Osteocyte (in vitro differentiated cells): ENCODE data around the gene SRGAP1. TPM values are rescaled to one million over a fixed set of nuclear protein-coding genes. Genes with fewer than 3 reads are reported as not detected.

Source experiments
- DNase-seq: peaks from one replicate; pipeline ENCODE4 v3.0.0; 2021; ENCODE audit warnings: mixed read lengths; ENCODE audit not compliant: unreplicated experiment; ENCODE audit errors: extremely low spot score
- H3K27ac Mint-ChIP-seq: one replicate; pipeline ENCODE4 v1.8.0; 2021; ENCODE audit warnings: mild to moderate bottlenecking, mixed read lengths; ENCODE audit not compliant: unreplicated experiment
- H3K27me3 Mint-ChIP-seq: one replicate; pipeline ENCODE4 v1.8.0; 2021; ENCODE audit warnings: mixed read lengths; ENCODE audit not compliant: unreplicated experiment
- H3K36me3 Mint-ChIP-seq: one replicate; pipeline ENCODE4 v1.8.0; 2021; ENCODE audit warnings: mixed read lengths; ENCODE audit not compliant: unreplicated experiment
- H3K4me1 Mint-ChIP-seq: one replicate; pipeline ENCODE4 v1.8.0; 2021; ENCODE audit warnings: mixed read lengths; ENCODE audit not compliant: unreplicated experiment
- H3K4me3 Mint-ChIP-seq: one replicate; pipeline ENCODE4 v1.8.0; 2021; ENCODE audit warnings: mild to moderate bottlenecking, moderate library complexity, mixed read lengths; ENCODE audit not compliant: unreplicated experiment
- H3K9me3 Mint-ChIP-seq: one replicate; pipeline ENCODE4 v1.8.0; 2021; ENCODE audit warnings: mixed read lengths; ENCODE audit not compliant: unreplicated experiment
- total RNA-seq: library from RNA; stranded (reverse); gene quantifications from 2 replicates; pipeline ENCODE4 v1.2.1, GENCODE V29; 2021
- TF ChIP-seq, protein P1 (sequence below): fragments of 200-600 bp; sonication (generic); IDR thresholded peaks from 2 replicates; pipeline ENCODE4 v1.5.0; 2021; ENCODE audit warnings: antibody characterized with exemption, mild to moderate bottlenecking, moderate library complexity

SRGAP1 gene
- total RNA-seq, 1 donor from 2014 or later = 11.0 TPM

DNA sequence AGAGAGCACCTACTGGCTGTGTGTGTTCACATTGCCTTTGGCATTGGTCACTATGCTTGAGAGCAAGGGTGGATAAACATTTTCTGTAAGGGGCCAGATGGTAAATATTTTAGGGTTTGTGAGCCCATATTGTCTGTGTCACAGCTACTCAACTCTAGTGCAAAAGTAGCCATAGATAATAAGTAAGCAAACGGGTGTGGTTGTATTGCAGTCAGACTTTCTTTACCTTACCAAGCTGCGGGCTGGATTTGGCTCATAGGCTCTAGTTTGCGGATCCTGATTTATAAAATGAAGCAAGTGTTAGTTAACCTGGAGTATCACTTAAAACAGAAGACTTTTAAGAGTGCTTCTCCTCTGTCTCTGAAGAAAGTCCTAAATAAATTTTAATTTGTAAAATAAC lies 208.6 kb downstream of the SRGAP1 start:
- H3K27ac Mint-ChIP-seq = no peak overlapping the region
- no peaks in the 10 kb centered on the region for H3K4me1 Mint-ChIP-seq
- H3K27me3 Mint-ChIP-seq = no peaks in the 10 kb centered on the region
- no peak for DNase-seq
- H3K4me3 Mint-ChIP-seq = no peak overlapping the region
- peaks cover 31% of the 10 kb centered on the region for H3K36me3 Mint-ChIP-seq
- TF ChIP-seq, protein P1, sequence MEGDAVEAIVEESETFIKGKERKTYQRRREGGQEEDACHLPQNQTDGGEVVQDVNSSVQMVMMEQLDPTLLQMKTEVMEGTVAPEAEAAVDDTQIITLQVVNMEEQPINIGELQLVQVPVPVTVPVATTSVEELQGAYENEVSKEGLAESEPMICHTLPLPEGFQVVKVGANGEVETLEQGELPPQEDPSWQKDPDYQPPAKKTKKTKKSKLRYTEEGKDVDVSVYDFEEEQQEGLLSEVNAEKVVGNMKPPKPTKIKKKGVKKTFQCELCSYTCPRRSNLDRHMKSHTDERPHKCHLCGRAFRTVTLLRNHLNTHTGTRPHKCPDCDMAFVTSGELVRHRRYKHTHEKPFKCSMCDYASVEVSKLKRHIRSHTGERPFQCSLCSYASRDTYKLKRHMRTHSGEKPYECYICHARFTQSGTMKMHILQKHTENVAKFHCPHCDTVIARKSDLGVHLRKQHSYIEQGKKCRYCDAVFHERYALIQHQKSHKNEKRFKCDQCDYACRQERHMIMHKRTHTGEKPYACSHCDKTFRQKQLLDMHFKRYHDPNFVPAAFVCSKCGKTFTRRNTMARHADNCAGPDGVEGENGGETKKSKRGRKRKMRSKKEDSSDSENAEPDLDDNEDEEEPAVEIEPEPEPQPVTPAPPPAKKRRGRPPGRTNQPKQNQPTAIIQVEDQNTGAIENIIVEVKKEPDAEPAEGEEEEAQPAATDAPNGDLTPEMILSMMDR = no peak
- H3K9me3 Mint-ChIP-seq = peaks cover 19% of the 10 kb centered on the region

DNA sequence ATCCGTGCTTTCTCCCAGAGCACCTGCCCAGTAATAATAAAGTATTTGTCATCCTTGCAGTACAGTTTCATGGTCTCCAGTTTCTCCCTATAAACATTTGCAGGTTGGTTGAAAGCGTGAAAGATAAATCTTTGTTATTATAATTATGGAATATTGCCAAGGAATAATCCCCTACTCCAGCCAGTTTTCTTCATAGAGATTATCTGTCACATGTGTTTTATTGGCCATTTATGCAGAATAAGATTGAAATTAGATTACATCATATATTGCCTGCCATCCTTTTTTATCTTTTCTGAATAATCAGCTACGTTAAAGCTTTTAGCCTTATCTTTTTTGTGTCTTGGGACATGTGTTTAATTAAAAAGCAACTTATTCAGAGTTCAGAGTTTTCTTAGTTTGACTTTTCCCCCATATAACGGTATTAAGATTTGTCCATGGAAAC lies 209.6 kb downstream of the SRGAP1 start:
- Mint-ChIP-seq H3K27me3 (no peaks in the 10 kb centered on the region), H3K4me3 (no peak overlapping the region), H3K4me1 (no peaks in the 10 kb centered on the region), H3K27ac (no peak overlapping the region), H3K9me3 (peaks cover 19% of the 10 kb centered on the region), H3K36me3 (peaks cover 24% of the 10 kb centered on the region)
- no peak for DNase-seq
- TF ChIP-seq, protein P1 = no peak

DNA sequence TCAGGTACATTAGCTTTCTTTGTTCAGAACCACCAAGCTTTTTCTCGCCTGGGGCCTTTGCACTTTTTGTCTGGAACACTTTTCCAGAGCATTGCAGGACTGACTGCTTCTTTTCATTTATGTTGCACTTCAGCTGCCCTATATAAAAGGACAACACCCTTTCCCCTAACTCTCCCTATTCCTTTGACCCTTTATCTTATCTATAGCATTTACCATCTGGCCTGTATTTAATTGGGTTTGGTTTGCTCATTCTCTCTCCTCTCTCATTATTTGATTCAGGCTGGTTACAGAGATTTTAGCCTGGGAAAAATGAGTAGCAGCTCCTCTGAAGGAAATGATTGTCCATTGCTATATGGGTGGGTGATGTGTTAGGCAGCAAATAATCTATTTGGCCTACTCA lies 212.2 kb downstream of the SRGAP1 start:
- DNase-seq = no peak
- peaks cover 13% of the 10 kb centered on the region for H3K36me3 Mint-ChIP-seq
- no peak overlapping the region for H3K4me3 Mint-ChIP-seq
- H3K27me3 Mint-ChIP-seq = no peaks in the 10 kb centered on the region
- TF ChIP-seq, protein P1 = no peak
- no peak overlapping the region for H3K27ac Mint-ChIP-seq
- H3K9me3 Mint-ChIP-seq = peaks cover 8% of the 10 kb centered on the region
- H3K4me1 Mint-ChIP-seq = no peaks in the 10 kb centered on the region

DNA sequence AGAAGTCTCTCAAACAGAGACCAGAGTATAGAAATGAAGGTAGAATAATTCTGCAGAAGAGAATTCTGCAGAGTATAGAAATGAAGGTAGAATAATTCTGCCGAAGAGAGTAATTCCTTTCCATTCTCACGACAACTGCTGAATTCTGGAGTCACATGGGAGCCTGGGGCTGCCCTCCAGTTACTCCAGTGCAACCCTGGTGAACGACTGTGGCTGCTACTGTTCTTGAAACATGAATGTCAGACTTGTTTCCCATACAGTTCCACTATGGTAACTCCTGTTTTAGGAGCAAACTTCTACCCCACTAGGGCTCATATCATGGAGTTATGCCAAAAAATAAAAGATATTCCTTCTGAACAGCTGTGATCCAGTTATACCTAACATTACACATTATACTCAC lies 213.2 kb downstream of the SRGAP1 start:
- TF ChIP-seq, protein P1 = no peak
- Mint-ChIP-seq H3K4me3 (no peak overlapping the region), H3K27me3 (no peaks in the 10 kb centered on the region), H3K9me3 (peaks cover 5% of the 10 kb centered on the region), H3K36me3 (peaks cover 10% of the 10 kb centered on the region), H3K27ac (no peak overlapping the region), H3K4me1 (no peaks in the 10 kb centered on the region)
- no peak for DNase-seq

DNA sequence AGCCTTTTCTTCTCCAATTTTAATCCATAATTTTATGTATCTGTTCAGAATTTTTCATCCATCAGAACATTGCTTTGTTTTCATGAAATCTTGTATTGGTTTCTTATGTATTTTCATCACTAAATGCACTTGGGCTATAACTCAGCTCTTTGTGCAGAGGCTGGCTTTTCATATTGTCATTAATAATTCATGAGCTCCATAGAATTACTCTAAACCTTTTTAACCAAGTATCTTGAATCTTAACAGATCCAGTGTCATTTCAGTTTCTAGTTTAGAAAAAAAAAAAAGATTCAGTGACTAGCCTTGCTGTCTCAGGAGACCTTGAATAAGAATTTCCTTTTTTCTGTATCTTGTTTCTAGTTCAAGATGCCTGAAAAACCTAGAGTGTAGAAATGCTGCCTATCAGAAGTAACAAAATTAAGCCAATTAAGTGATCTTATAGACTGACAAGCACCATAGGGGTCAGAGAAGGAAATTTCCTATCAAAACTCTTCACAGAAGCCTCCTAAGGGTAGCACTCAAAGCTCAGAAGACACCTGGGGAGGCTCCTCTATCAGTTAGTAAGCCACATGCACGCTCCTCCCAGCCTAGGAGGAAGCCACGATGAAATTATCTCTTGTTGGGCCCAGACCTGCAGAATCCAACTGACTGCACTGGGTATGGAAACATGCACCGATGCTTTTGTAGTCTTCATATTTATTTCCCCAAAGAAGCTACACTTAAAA lies 214.2 kb downstream of the SRGAP1 start:
- no peak overlapping the region for H3K4me3 Mint-ChIP-seq
- peaks cover 10% of the 10 kb centered on the region for H3K36me3 Mint-ChIP-seq
- H3K27me3 Mint-ChIP-seq = no peaks in the 10 kb centered on the region
- no peaks in the 10 kb centered on the region for H3K4me1 Mint-ChIP-seq
- H3K27ac Mint-ChIP-seq = no peak overlapping the region
- no peak for DNase-seq
- TF ChIP-seq, protein P1 = no peak
- peaks cover 5% of the 10 kb centered on the region for H3K9me3 Mint-ChIP-seq
